T-helper 1 cell treated with Interleukin-12 subunit alpha and Interleukin-12 subunit beta and Interleukin-4 antibody, amounts not matched to agents 30 μg/mL and 1 μg/mL, for 36 hours (primary cell): ENCODE results near the gene CCDC9B.

Experiments used
- H3K27ac Mint-ChIP-seq: one replicate; pipeline ENCODE4 v1.8.0; 2021; ENCODE audit warnings: mild to moderate bottlenecking, mixed read lengths
- H3K27me3 Mint-ChIP-seq: one replicate; pipeline ENCODE4 v1.8.0; 2021; ENCODE audit warnings: low read depth, mixed read lengths
- H3K36me3 Mint-ChIP-seq: one replicate; pipeline ENCODE4 v1.8.0; 2021; ENCODE audit warnings: low read depth, mixed read lengths
- H3K4me1 Mint-ChIP-seq: one replicate; pipeline ENCODE4 v1.8.0; 2021; ENCODE audit warnings: low read depth, mixed read lengths
- H3K4me3 Mint-ChIP-seq: one replicate; pipeline ENCODE4 v1.8.0; 2021; ENCODE audit warnings: mild to moderate bottlenecking, moderate library complexity, mixed read lengths
- H3K9me3 Mint-ChIP-seq: one replicate; pipeline ENCODE4 v1.8.0; 2021; ENCODE audit warnings: mixed read lengths

Gene CCDC9B

DNA sequence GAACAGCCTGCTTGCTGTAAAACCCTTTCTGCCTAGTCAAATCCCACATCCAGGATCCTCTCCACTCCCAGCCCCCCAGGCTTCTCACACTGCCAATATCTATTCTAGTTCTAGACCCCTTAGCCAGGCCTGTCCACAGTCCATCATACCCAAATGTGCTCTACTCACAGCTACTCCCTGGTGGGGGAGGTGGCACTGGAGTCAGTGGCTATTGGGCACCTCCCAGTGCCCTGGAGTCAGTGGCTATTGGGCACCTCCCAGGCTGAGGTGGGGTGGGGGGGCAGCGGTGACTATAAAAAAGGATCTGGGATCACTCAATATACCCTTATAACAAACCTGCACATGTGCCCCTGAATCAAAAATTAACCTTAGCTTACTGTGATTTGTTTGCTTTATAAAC lies 16.5 kb upstream of the CCDC9B start:
- Mint-ChIP-seq H3K27ac (no peak overlapping the region), H3K4me3 (peak overlapping the region; percentile 22), H3K36me3 (no peaks in the 10 kb centered on the region), H3K4me1 (peaks cover 6% of the 10 kb centered on the region), H3K9me3 (no peaks in the 10 kb centered on the region), H3K27me3 (peaks cover 38% of the 10 kb centered on the region)

DNA sequence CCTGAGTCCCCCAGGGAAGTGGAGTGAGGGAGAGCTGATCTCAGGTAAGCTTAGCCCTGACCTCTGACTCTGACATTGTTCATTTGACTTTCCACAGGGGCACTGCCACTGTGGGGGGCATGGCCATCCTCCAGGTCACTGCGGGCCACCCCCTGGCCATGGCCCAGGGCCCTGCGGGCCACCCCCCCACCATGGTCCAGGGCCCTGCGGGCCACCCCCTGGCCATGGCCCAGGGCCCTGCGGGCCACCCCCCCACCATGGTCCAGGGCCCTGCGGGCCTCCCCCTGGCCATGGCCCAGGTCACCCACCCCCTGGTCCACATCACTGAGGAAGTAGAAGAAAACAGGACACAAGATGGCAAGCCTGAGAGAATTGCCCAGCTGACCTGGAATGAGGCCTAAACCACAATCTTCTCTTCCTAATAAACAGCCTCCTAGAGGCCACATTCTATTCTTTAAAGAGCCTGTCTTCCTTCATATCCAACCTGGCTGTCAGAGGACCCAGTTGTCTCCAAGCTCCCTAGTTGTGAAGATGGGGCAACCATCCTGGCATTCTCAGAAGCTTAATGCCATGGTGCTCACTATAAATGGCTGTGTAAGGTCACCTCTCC lies 15.3 kb upstream of the CCDC9B start:
- Mint-ChIP-seq H3K4me3 (no peak overlapping the region), H3K27me3 (peaks cover 39% of the 10 kb centered on the region), H3K36me3 (no peaks in the 10 kb centered on the region), H3K9me3 (no peaks in the 10 kb centered on the region), H3K4me1 (peaks cover 6% of the 10 kb centered on the region), H3K27ac (no peak overlapping the region)

DNA sequence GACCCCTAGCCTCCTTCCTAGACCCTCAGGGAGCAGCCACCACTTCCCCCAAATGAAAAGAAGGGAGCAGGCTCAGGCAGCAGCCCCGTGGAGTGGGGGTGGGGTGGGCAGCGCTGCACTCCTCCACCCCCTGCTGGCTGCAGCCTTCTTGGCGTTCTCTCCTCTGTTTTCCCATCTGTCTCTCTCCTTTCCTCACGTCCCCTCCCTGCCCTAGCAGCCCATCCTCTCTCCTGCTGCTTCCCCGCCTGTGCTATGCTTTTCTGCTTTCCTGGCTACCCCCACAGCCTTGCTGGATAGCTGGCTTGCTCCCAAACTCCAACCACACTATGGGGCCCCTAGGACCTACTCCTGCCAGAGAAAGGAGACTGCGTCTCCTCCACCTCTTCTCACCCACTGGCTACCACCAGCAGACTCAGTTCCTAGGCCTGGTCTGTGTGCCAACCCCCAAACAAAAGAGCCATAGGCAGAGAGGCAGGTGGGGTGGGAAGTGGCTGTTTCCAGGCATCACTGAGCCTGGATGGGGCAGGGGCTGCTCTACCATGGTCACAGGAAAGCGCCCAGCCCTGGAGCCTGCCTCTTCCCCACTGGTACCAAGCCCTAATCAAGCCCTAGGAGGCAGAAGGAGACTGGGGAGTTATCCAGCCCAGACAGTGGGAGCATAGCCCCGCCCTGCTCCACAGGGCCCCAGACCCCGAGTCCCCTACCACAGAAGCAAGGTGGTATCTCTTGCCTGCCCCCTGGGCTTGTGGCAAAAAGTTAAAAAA lies 13.9 kb upstream of the CCDC9B start:
- H3K27me3 Mint-ChIP-seq, result peaks cover 39% of the 10 kb centered on the region
- H3K36me3 Mint-ChIP-seq, result no peaks in the 10 kb centered on the region
- no peak overlapping the region for H3K4me3 Mint-ChIP-seq
- no peaks in the 10 kb centered on the region for H3K9me3 Mint-ChIP-seq
- no peak overlapping the region for H3K27ac Mint-ChIP-seq
- H3K4me1 Mint-ChIP-seq, result peaks cover 6% of the 10 kb centered on the region

DNA sequence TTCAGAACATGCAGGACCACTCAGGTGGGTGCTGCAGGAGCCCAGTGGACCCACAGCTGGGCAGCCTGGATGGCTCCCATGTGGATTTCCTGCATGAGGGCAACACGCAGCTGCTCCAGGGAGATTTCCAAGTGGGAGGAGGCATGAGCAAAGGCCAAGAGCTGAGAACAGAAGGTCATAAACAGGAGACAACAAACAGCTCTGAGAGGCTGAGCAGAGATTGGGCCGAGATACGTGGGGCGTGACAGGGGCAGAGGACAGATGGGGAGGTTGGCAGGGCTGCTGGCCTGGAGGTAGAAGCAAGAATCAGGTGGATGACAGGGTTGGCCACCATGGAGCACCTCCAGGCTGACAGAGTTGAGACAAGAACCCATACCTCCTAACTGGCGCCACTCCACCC lies 13.0 kb upstream of the CCDC9B start:
- no peak overlapping the region for H3K4me3 Mint-ChIP-seq
- no peaks in the 10 kb centered on the region for H3K9me3 Mint-ChIP-seq
- peaks cover 35% of the 10 kb centered on the region for H3K27me3 Mint-ChIP-seq
- peaks cover 5% of the 10 kb centered on the region for H3K4me1 Mint-ChIP-seq
- no peaks in the 10 kb centered on the region for H3K36me3 Mint-ChIP-seq
- no peak overlapping the region for H3K27ac Mint-ChIP-seq

DNA sequence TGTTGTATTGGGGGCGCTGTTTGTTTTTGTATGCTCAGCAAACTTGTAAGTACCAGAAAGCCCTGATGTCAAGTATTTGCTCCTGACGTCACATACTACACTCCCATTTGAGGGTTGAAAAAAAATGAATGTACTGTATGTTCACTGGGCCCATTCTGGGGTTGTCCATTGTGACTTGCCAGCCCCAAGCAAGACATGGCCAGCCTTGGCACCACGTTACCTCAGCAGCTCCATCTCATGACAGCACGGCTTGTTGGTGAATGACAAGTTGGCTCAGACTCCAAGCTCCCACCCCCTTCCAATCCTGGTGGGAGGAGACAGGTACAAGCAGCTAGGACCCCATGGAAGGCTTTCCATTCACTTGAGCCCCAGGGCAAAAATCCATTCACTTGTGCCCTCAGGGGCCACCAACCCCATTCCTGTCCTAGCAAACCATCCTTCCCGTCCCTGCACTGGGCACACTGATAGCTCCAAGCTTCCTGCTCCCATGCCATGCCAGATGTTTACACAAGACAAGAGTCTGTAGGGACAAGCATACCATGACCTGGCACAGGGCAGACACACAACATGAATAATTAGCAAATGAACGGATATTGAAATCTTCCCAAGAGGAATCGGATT lies 11.7 kb upstream of the CCDC9B start:
- H3K27me3 Mint-ChIP-seq, result peaks cover 35% of the 10 kb centered on the region
- H3K36me3 Mint-ChIP-seq, result no peaks in the 10 kb centered on the region

DNA sequence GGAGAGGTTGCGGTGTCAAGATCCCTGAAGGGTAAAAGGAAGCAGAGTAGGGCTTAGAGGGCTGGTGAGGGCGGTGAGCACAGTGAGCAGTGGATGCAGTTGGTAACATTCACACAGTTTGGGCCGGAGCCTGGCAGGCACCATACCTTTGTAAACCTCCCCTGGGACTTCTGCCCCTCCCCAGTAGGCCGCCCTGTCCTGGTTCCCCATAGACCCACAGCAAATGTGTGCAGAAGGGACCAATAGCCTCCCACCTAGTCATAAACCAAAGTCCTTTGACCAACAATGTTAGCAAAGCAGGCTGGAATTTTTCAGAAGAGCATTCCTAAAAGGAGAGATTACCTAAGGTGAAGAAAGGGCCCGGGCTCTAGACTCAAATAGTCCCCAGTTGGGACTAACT lies 8.4 kb upstream of the CCDC9B start:
- no peaks in the 10 kb centered on the region for H3K36me3 Mint-ChIP-seq
- no peak overlapping the region for H3K27ac Mint-ChIP-seq
- no peak overlapping the region for H3K4me3 Mint-ChIP-seq
- H3K4me1 Mint-ChIP-seq, result peaks cover 1% of the 10 kb centered on the region
- no peaks in the 10 kb centered on the region for H3K9me3 Mint-ChIP-seq
- H3K27me3 Mint-ChIP-seq, result peaks cover 19% of the 10 kb centered on the region

More for the DNA sequence above, 11.7 kb upstream of the CCDC9B start:
- no peak overlapping the region for H3K27ac Mint-ChIP-seq
- peaks cover 3% of the 10 kb centered on the region for H3K4me1 Mint-ChIP-seq
- H3K4me3 Mint-ChIP-seq, result no peak overlapping the region
- H3K9me3 Mint-ChIP-seq, result no peaks in the 10 kb centered on the region

DNA sequence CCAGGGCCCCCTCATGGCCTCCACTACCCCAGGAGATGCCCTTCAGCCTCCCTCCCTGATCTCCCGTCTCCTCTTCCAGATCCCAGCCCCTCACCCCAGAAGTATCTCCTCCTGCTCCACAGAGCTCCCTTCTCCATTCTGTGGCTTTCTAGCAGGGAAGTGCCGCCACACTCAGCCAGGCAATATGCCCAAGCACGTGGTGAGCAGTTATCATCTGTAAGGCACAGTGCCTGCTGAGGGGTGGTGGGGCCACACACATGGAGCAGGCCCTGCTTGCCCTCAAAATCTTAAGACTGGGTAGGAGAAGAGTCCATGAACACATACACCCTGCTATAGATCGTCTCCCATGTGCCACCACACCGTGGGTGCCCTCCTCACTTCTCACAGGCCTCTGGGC lies 7.7 kb upstream of the CCDC9B start:
- no peak overlapping the region for H3K27ac Mint-ChIP-seq
- no peak overlapping the region for H3K4me3 Mint-ChIP-seq
- H3K4me1 Mint-ChIP-seq, result peaks cover 1% of the 10 kb centered on the region
- no peaks in the 10 kb centered on the region for H3K9me3 Mint-ChIP-seq
- peaks cover 12% of the 10 kb centered on the region for H3K27me3 Mint-ChIP-seq
- H3K36me3 Mint-ChIP-seq, result no peaks in the 10 kb centered on the region

DNA sequence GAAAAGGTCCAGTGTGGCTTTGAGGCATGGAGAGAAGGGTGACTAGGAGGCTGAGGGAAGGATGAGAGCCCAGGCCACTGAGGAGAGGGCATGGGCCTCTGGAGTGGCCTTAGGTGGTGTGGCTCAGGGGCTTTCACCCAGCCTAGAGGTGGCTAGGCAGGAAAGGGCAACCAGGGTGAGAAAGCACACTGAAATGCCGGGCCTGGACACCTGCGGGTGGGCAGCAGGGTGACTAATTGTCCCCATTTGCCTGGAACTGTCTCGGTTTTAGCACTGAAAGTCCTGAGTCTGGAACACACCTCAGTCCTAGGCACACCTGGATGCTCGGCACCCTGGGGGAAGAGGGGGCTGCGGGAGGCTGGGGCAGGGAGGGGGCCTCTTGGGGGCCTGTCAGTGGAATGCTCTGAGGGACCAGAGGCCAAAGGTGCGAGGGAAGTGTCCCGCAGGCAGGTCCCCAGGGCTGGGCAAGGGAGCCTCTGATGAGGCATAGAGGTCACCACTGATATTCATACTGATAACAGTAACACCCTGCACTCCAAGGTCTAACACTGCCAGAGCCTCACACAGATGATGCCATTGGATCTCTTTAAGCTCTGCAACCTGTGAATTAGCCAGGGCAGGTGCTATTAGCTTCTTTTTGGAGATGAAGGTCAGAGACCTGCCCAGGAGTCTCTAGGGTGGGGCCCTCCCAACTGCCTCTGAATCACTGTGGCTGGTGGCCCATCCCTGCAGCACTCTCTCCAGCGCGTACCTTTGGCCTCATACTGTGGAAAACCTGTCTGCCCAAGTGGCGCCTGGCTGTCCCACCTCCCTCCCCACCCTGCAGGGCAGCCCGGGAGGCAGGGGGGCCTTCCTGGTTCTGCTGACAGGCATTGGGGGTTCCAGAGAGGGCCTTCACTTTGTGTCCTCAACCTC lies 7.1 kb upstream of the CCDC9B start:
- Mint-ChIP-seq H3K36me3 (no peaks in the 10 kb centered on the region), H3K27ac (no peak overlapping the region), H3K27me3 (peaks cover 6% of the 10 kb centered on the region), H3K4me3 (no peak overlapping the region), H3K4me1 (peaks cover 1% of the 10 kb centered on the region), H3K9me3 (no peaks in the 10 kb centered on the region)

DNA sequence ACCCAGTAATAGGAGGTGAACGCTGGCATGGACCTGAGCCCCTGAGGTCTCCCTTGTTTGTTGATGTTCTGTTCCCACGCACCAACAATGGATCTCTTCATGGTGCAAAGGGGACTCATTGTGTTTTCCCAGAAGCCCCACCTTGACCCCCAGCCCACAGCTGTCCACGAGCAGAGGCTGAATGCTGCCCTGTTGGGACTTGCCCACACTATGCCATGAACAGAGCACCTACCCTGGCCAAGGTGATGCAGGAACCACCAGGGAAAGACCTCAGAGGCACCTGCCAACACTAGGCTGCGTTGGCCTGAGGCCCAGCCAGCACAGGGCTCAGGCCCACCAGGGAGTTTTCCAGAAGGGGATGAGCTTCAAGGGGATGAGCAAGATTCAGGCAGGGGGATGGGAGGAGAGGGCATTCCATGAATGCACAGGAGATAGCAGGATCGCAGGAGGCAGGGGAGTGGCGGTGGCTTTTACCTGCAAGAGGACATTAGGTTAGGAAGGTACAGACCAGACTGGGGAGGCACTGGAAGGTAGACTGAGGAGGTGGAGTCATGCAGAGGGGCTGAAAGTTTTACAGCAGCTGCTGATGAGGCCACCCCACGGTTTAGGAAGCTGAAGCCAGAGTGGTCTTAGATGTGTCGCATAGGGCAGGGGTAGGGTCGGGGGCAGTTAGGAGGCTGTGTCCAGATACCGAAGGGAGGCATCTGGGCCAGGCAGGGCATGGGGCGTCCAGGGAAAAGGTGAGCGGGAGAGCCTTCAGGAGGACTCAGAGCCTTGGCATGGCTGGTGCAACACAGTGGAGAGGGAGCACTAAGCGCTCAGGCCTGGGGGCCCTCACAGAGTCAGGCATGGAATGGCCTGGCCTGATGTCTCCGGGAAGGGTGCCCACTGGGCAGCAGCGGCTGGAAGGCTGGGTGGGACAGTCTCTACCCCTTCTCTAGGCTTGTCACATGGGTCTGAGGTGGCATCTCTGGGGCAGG lies 6.1 kb upstream of the CCDC9B start:
- Mint-ChIP-seq H3K27me3 (no peaks in the 10 kb centered on the region), H3K36me3 (no peaks in the 10 kb centered on the region), H3K27ac (no peak overlapping the region), H3K4me1 (peaks cover 1% of the 10 kb centered on the region), H3K9me3 (no peaks in the 10 kb centered on the region), H3K4me3 (no peak overlapping the region)

DNA sequence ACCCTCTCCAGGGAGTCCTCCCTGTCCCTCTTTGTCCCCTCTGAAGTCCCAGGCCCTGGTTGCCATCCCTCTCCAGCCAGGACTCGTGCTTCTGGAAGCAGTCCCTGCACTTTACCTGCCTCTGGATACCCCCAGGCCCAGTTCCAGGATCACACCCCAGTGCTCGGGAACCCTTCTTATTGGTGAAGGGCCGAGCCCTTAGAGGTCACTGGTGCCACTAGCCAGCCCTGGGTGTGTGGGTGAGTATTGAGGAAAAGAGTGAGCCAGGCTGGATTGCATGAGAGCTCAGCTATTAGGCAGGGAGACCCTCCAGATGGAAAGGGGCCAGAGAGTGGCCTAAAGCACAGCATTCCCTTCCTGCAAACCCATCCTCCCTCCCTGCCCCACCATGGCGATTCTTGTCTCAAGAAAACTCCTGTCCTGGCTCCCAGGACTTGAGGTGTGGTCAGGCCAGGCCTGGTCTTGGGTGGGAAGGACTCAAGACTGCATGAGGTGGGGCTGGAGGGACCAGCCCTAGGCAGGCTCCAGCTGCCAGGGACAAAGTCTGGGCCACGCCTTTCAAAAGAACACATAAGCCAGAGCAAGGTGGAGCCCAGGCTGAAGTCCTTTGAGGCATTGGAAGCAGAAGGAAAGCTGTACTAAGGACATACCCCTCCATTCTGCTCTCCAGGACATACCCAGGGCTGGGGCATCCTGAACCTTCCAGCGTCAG lies 5.3 kb upstream of the CCDC9B start:
- H3K36me3 Mint-ChIP-seq, result no peaks in the 10 kb centered on the region
- H3K4me1 Mint-ChIP-seq, result peaks cover 1% of the 10 kb centered on the region
- no peak overlapping the region for H3K4me3 Mint-ChIP-seq
- H3K27me3 Mint-ChIP-seq, result no peaks in the 10 kb centered on the region
- H3K9me3 Mint-ChIP-seq, result no peaks in the 10 kb centered on the region
- H3K27ac Mint-ChIP-seq, result no peak overlapping the region

DNA sequence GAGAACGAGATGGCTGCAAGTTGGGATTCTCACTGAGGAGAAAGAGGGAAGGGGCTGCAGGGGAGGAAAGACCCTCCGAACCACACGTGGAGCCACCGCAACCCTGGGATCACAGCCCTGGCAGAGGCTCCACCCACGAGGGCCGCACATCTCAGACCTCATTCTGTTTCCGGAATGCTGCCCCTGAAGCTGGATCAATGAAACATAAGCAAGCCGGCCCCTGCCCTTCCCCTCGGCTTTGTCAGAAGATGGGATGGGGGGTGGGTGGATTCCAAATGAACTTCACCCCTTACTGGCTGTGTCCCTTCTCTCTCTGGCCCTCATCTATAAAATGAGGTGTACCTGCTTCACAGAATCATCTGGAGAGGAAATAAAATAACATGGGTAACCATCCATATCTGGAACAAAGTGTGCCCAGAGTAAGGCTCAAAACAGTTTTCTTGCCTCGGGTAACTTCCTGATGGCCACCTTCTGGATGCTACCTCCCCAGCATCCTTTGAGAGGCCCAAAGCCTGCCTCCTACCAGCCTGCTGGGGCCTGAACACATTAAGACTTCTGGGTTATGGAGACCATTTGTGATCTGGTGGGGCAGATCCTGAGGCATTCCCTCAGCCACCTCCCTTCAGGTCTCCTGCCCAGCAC lies 4.6 kb upstream of the CCDC9B start:
- Mint-ChIP-seq H3K27me3 (no peaks in the 10 kb centered on the region), H3K9me3 (no peaks in the 10 kb centered on the region), H3K4me1 (peaks cover 1% of the 10 kb centered on the region), H3K27ac (no peak overlapping the region), H3K36me3 (no peaks in the 10 kb centered on the region), H3K4me3 (no peak overlapping the region)

DNA sequence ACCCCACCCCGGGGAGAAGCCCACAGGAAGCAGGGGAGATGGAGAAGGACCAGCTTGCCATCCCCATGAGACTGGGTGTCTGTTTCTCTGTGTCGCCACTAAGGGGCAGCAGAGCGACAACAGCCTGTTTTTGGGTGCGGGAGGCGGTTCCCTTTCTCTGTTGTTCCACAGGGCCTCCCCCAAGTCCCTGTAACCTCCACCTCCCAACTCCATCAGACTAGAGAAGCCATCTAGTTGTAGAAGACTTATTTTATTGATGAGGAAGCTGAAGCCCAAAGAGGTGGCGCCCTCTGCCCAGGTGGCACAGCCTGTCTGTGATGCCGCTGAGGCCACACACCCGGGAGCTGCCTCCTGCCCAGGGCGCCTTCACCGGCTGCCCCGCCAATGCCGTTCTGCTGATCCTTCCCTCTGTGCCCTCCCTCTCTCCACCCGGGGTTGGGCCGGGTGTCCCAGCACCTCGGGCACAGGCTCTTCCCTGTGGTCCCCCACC lies 3.9 kb upstream of the CCDC9B start:
- Mint-ChIP-seq H3K9me3 (no peaks in the 10 kb centered on the region), H3K27me3 (no peaks in the 10 kb centered on the region), H3K27ac (no peak overlapping the region), H3K4me3 (no peak overlapping the region), H3K36me3 (no peaks in the 10 kb centered on the region), H3K4me1 (peaks cover 1% of the 10 kb centered on the region)

DNA sequence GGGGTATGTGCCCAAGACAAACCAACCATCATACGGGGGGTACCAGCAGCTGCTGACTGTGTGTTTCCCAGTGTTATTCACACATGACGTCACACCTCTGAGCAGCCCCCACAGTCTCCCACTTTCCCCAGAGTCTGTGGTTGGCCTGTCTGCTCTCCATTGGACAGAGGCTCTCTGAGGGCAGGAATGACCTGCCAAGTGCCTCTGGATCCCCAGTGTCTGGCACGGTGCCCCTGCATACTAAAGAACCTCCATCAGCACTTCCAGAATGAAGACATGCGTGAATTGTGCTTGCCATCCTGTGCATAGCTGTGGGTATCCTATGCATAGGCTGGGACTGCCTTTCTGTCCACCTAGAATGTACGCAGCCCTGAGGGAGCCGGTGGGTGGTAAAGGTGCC lies 3.5 kb upstream of the CCDC9B start:
- H3K27ac Mint-ChIP-seq, result no peak overlapping the region
- H3K4me1 Mint-ChIP-seq, result peaks cover 1% of the 10 kb centered on the region
- H3K4me3 Mint-ChIP-seq, result no peak overlapping the region
- no peaks in the 10 kb centered on the region for H3K9me3 Mint-ChIP-seq
- H3K36me3 Mint-ChIP-seq, result no peaks in the 10 kb centered on the region
- no peaks in the 10 kb centered on the region for H3K27me3 Mint-ChIP-seq
